NCI-H524 (cell line): ENCODE data around the gene ATG9B.

ENCODE experiments used
- DNase-seq, 2 experiments: peaks; one replicate each; lab custom pipeline; 2025; lab: John Stamatoyannopoulos, UW

The ATG9B gene

DNA sequence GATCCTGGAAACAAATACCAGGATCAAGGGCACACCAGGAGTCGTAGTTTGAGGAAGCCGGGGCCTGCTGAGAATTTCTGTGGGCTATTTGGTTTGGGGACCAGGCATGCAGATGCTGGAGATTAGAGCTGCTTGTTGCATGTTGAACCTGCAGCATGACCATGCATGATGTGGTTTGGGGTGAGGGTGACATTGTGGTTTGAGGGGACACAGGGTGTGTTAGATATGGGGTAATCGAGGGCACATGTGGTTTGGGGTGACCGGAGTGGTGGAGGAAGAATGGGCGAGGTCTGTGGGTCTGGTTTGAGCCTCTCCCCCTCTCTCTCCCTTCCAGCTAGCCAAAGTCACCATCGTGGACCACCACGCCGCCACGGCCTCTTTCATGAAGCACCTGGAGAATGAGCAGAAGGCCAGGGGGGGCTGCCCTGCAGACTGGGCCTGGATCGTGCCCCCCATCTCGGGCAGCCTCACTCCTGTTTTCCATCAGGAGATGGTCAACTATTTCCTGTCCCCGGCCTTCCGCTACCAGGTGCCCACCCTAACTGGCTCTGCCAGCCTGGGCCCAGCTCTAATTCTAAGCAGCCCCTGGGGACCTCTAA, 23.3 kb downstream of the ATG9B start:
- no peak for DNase-seq

- no peak for DNase-seq
Measured at GRCh38 chr7:150999497-151000230, 24.6 kb downstream of the ATG9B start.

DNA sequence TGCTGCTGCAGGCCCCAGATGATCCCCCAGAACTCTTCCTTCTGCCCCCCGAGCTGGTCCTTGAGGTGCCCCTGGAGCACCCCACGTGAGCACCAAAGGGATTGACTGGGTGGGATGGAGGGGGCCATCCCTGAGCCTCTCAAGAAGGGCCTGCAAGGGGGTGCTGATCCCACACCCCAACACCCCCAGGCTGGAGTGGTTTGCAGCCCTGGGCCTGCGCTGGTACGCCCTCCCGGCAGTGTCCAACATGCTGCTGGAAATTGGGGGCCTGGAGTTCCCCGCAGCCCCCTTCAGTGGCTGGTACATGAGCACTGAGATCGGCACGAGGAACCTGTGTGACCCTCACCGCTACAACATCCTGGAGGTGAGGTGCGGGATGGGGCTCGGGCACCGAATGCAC, 25.3 kb downstream of the ATG9B start:
- no peak for DNase-seq

DNA sequence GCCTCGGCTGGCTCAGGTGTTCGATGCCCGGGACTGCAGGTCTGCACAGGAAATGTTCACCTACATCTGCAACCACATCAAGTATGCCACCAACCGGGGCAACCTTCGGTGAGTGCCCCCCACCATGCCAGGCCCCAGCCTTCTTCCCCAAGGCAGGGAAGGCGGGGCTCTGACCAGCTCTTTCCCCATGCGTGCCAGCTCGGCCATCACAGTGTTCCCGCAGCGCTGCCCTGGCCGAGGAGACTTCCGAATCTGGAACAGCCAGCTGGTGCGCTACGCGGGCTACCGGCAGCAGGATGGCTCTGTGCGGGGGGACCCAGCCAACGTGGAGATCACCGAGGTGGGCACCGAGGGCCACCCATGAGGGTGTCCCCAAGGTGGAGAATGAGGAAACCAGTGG, 26.0 kb downstream of the ATG9B start:
- no peak for DNase-seq

- DNase-seq: no peak
Measured at GRCh38 chr7:150997817-150998216, 26.5 kb downstream of the ATG9B start.

DNA sequence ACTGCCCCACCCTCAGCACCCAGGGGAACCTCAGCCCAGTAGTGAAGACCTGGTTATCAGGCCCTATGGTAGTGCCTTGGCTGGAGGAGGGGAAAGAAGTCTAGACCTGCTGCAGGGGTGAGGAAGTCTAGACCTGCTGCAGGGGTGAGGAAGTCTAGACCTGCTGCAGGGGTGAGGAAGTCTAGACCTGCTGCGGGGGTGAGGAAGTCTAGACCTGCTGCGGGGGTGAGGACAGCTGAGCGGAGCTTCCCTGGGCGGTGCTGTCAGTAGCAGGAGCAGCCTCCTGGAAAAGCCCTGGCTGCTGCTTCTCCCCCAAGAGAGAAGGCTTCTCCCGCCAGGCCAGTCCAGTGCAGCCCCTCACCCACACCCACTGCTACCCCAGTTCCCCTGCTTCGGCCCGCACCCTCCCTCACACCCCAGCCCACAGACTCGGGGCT, 27.2 kb downstream of the ATG9B start:
- DNase-seq: no peak

GRCh38 chr7:150996376-150997074, 27.8 kb downstream of the ATG9B start:
- DNase-seq: no peak

GRCh38 chr7:150994838-150995510, 29.3 kb downstream of the ATG9B start:
- peak in 1 of 2 experiments; percentile 56 for DNase-seq

DNA sequence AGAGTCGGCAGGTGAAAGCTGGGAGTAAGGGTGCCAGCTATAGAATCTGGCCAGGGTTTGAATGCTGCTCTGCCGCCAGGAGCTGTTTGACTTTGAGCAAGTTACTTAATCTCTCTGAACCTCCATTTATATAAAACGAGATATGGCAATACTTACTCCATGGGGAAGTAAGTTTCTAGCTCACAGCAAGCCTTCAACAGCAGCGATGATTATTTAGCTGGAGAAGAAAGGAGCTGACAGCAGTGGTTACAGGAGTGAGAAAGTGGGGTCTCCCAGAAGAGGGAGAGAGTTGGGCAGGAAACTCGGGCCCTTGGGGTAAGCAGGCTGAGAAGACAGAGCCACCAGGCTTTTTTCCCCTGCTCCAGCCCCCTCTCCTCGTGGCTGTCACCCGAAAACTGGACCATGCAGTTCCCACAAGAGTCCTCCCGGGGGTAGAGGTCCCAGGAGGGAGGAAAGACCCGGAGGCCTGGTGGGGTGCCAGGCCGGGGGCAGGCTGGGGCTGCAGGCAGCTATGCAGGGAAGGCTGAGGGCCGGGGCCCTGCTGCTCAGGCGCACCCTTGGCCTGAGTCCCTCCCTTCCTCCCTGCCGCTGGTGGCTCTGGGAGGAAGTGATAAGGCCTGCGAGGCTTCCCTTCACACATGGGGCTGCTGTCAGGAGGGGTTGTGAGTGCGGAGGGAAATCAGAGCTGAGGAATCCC, 30.0 kb downstream of the ATG9B start:
- DNase-seq: no peak

- DNase-seq: no peak
Measured at GRCh38 chr7:150993511-150993910, 30.8 kb downstream of the ATG9B start.

DNA sequence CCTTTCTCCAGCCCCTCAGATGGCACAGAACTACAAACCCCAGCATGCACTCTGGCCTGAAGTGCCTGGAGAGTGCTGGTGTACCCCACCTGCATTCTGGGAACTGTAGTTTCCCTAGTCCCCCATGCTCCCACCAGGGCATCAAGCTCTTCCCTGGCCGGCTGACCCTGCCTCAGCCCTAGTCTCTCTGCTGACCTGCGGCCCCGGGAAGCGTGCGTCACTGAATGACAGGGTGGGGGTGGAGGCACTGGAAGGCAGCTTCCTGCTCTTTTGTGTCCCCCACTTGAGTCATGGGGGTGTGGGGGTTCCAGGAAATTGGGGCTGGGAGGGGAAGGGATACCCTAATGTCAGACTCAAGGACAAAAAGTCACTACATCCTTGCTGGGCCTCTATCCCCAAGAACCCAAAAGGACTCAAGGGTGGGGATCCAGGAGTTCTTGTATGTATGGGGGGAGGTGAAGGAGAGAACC, 31.4 kb downstream of the ATG9B start:
- peak; percentile 20 to 36 for DNase-seq

DNA sequence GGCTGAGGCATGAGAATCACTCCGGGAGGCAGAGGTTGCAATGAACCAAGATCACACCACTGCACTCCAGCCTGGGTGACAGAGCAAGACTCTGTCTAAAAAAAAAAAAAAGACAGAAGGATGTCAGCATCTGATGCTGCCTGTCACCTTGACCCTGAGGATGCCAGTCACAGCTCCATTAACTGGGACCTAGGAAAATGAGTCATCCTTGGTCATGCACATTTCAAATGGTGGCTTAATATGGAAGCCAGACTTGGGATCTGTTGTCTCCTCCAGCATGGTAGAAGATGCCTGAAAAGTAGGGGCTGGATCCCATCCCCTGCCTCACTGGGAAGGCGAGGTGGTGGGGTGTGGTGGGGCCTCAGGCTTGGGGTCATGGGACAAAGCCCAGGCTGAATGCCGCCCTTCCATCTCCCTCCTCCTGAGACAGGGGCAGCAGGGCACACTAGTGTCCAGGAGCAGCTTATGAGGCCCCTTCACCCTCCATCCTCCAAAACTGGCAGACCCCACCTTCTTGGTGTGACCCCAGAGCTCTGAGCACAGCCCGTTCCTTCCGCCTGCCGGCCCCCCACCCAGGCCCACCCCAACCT, 32.1 kb downstream of the ATG9B start:
- no peak for DNase-seq

DNA sequence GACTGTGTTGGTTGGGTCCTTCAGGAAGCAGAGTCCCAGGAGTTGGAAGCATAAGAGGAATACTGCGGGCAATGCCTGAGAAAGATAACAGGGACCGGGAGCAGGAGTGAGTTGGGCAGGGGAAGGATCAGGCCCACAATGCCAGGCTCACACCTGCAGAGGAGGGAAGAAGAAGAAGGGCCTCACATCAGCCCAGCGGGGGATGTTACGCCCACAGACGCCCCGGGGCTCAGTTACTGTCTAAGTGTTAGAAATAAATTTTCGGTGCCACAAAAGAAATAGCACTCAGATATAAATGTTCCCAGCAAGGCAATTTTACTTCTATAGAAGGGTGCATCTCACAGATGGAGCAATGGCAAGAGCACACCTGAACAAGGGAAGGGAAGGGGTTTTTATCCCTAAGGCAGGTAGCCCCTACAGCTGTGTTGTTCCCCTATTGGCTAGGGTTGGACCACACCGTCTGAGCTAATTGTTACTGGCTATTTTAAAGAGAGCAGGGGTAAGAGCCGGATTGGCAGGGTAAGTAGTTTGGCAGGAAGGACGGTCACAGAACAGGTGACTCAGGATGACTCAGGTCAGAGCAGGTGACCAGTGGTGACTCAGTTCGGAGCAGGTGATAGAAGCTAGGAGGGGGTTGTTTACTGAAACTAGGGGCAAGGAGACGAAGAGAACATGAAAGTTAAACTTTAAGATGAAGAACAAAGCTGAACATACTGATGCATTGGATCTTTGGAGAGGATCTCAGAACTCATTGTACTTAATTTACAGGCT, 33.7 kb downstream of the ATG9B start, which contains the start of gene NOS3:
Gene NOS3, plus strand, starts transcription at position 602 of the 771 bp plus-strand sequence. CDS start 2,787 bp downstream, outside the sequence.
- no peak for DNase-seq

GRCh38 chr7:150989456-150989855, 34.8 kb downstream of the ATG9B start:
- DNase-seq: no peak

GRCh38 chr7:150988230-150989226, 35.8 kb downstream of the ATG9B start:
- DNase-seq: peak; percentile 84 to 86

DNA sequence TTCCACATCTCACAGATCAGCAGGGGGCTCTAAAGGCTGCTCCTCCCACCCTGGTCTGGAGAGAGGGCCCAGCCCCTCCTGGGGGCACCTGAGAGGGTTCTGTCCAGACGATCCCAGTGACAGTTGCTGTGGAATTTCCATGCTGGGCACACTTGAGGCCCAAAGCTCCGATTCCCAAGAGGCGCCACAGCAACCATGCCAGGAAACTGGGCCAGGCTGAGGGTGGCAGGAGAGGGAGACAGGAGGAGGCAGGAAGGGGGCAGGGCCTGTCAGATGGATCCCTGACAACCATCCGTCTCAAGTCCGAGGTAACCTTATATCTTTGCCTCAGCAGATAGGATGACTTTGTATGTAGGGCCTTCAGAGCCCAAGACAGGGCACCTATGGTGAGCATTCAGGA, 37.7 kb downstream of the ATG9B start:
- no peak for DNase-seq

- peak; percentile 38 to 76 for DNase-seq
Measured at GRCh38 chr7:150986099-150986512, 38.2 kb downstream of the ATG9B start.

DNA sequence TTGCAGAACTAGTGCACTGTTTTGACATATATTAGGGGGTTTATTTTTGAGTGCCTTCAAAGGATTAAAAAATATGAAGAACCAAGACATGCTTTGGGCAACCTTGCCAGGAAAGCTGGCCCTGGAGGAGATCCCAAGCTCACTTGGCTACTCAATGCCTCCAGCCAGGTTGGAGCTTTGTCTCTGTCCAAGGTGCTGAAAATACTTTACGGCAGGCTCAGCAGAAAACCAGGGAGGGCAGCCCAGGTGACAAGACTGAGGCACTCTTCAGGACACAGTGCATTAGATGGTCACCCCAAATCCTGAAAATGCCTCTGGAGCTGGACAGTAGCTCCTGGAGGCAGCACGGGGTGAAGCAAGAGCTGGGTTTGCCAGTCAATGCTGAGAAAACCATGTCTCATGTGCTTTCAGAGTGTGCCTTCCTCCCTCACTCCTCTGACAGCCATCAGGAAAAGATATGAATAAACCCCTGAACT, 40.4 kb downstream of the ATG9B start:
- no peak for DNase-seq

- no peak for DNase-seq
Measured at GRCh38 chr7:150982351-150982750, 41.9 kb downstream of the ATG9B start.
